ENCODE data around the gene S100A14.
"Not testable (repeated sequence)": the region's sequence is repeated elsewhere in the genome, so short reads cannot be mapped to it uniquely, and the experiment has no call there.

Gene S100A14

GRCh38 chr1:153583976-153584375, 32.1 kb downstream of the S100A14 start:
- no peak for DNase-seq

- not testable (repeated sequence) for DNase-seq
Observed at GRCh38 chr1:153583514-153583913, 32.6 kb downstream of the S100A14 start.

GRCh38 chr1:153582836-153583235, 33.3 kb downstream of the S100A14 start:
- DNase-seq = not testable (repeated sequence)

GRCh38 chr1:153578936-153579335, 37.2 kb downstream of the S100A14 start:
- no peak for DNase-seq

- DNase-seq = no peak
Observed at GRCh38 chr1:153578490-153578889, 37.6 kb downstream of the S100A14 start.

- no peak for DNase-seq
Observed at GRCh38 chr1:153577624-153578051, 38.5 kb downstream of the S100A14 start.

GRCh38 chr1:153577138-153577537, 39.0 kb downstream of the S100A14 start:
- no peak for DNase-seq

- DNase-seq = not testable (repeated sequence)
Observed at GRCh38 chr1:153575497-153575896, 40.6 kb downstream of the S100A14 start.

- not testable (repeated sequence) for DNase-seq
Observed at GRCh38 chr1:153575081-153575491, 41.0 kb downstream of the S100A14 start.

- no peak for DNase-seq
Observed at GRCh38 chr1:153573351-153573750, 42.8 kb downstream of the S100A14 start.

GRCh38 chr1:153572569-153573015, 43.5 kb downstream of the S100A14 start:
- no peak for DNase-seq

GRCh38 chr1:153571706-153572105, 44.4 kb downstream of the S100A14 start:
- DNase-seq = no peak

GRCh38 chr1:153570874-153571273, 45.3 kb downstream of the S100A14 start:
- DNase-seq = no peak

GRCh38 chr1:153569465-153569864, 46.7 kb downstream of the S100A14 start:
- no peak for DNase-seq

- DNase-seq = peak; percentile 23
Observed at GRCh38 chr1:153568367-153569099, 47.6 kb downstream of the S100A14 start.

- DNase-seq = no peak
Observed at GRCh38 chr1:153567621-153568366, 48.3 kb downstream of the S100A14 start.

- peak; percentile 37 for DNase-seq
Observed at GRCh38 chr1:153566414-153567371, 49.4 kb downstream of the S100A14 start.

GRCh38 chr1:153565529-153566374, 50.4 kb downstream of the S100A14 start, which contains the start of gene S100A2:
Gene S100A2, minus strand, starts transcription at chr1:153565844. Its CDS starts 1,967 bp downstream, at chr1:153563877.
- DNase-seq = no peak

Measured in activated gamma-delta T cell (primary cell).